Cardiac muscle cell (in vitro differentiated cells and primary cell): ENCODE measurements around the gene HMGN1. TPM values are rescaled to one million over a fixed set of nuclear protein-coding genes. Genes with fewer than 3 reads are reported as not detected.

Experiments used
- DNase-seq, 2 donors: peaks; one replicate each; pipeline versions ENCODE4 v3.0.0 to v3.0.0-alpha.2; 2010 to 2017; ENCODE audit warnings: low read depth in 1 of 2, low spot score in 1 of 2
- H3K27ac ChIP-seq: fragments of 200-600 bp; sonication (generic); 2 replicates; pipeline ENCODE4 v1.5.1; 2016
- H3K27me3 ChIP-seq: fragments of 200-600 bp; sonication (generic); 2 replicates; pipeline ENCODE4 v1.6.0; 2016; ENCODE audit warnings: control low read depth
- H3K36me3 ChIP-seq: fragments of 200-600 bp; sonication (generic); 2 replicates; pipeline ENCODE4 v1.5.1; 2016; ENCODE audit warnings: control low read depth
- H3K4me1 ChIP-seq: fragments of 200-600 bp; sonication (generic); 2 replicates; pipeline ENCODE4 v1.8.1; 2017; ENCODE audit warnings: low read depth, mild to moderate bottlenecking, mixed run types
- H3K4me3 ChIP-seq: fragments of 200-600 bp; sonication (generic); 2 replicates; pipeline ENCODE4 v1.5.1; 2016; ENCODE audit warnings: mild to moderate bottlenecking
- H3K9me3 ChIP-seq: fragments of 200-600 bp; sonication (generic); 2 replicates; pipeline ENCODE4 v1.5.1; 2017; ENCODE audit warnings: low read depth, mild to moderate bottlenecking, control low read depth
- polyA plus RNA-seq: library from polyadenylated mRNA; unstranded; fragments of >200 nt; fragmentation: Nextera tagmentation; extraction: Ambion mirVana; gene quantifications from 2 replicates; pipeline ENCODE4 v1.2.1, GENCODE V29; 2016
- total RNA-seq: library from RNA; depleted of rRNA; stranded (reverse); fragments of >200 nt; gene quantifications from 2 replicates; pipeline ENCODE4 v1.2.3, GENCODE V29; 2016
- TF ChIP-seq, protein P1 (sequence below): IDR thresholded peaks from 2 replicates; pipeline ENCODE4 v1.5.1; 2012; ENCODE audit warnings: low read depth, mild to moderate bottlenecking, low read length

Gene HMGN1
- total and polyA plus RNA-seq, 2 experiments from 2014 or later, result 375 to 559 TPM

GRCh38 chr21:39314143-39315027, 34.5 kb downstream of the HMGN1 start:
- DNase-seq, result peak; percentile 73 to 74
- H3K9me3 ChIP-seq, result no peaks in the 10 kb centered on the region
- H3K27me3 ChIP-seq, result no peaks in the 10 kb centered on the region
- peaks cover 14% of the 10 kb centered on the region for H3K36me3 ChIP-seq
- H3K27ac ChIP-seq, result peak overlapping the region; percentile 97
- TF ChIP-seq, protein P1, sequence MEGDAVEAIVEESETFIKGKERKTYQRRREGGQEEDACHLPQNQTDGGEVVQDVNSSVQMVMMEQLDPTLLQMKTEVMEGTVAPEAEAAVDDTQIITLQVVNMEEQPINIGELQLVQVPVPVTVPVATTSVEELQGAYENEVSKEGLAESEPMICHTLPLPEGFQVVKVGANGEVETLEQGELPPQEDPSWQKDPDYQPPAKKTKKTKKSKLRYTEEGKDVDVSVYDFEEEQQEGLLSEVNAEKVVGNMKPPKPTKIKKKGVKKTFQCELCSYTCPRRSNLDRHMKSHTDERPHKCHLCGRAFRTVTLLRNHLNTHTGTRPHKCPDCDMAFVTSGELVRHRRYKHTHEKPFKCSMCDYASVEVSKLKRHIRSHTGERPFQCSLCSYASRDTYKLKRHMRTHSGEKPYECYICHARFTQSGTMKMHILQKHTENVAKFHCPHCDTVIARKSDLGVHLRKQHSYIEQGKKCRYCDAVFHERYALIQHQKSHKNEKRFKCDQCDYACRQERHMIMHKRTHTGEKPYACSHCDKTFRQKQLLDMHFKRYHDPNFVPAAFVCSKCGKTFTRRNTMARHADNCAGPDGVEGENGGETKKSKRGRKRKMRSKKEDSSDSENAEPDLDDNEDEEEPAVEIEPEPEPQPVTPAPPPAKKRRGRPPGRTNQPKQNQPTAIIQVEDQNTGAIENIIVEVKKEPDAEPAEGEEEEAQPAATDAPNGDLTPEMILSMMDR, result no peak
- peaks cover 23% of the 10 kb centered on the region for H3K4me1 ChIP-seq
- H3K4me3 ChIP-seq, result peak overlapping the region; percentile 100

- TF ChIP-seq, protein P1, result peak; percentile 11
- H3K27me3 ChIP-seq, result no peaks in the 10 kb centered on the region
- peaks cover 14% of the 10 kb centered on the region for H3K36me3 ChIP-seq
Observed at GRCh38 chr21:39313571-39314142, 35.2 kb downstream of the HMGN1 start, which contains the start of gene BRWD1. Gene BRWD1 (minus strand): TSS chr21:39313632. CDS start chr21:39313491, 141 bp downstream.

DNA sequence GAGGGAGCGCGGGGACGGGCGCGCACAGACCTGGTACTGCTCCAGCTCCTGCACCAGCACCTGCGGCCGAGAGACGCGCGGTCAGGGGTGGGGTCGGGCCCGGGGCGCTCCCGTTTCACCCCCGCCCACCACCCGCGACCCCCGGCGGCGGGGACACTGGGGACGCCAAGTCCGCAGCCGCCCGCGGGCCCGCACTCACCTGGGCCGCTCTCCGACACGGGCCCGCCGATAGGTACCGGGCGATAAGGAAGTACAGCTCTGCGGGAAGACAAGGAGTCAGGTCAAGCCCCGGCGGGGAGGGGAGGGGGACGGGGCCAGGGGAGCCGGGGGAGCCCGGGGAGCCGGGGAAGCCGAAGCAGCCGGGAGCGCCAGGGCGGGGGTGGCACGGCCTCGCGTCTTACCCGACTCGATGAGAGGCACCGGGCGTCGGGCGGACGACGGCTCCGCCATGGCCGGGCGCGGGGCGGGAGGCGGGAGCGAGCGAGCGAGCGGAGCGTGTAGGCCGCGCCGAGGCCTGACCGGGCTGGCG, 35.8 kb downstream of the HMGN1 start:
- TF ChIP-seq, protein P1, result no peak
- Histone ChIP-seq H3K27ac (peak overlapping the region; percentile 97), H3K4me1 (peaks cover 11% of the 10 kb centered on the region), H3K36me3 (peaks cover 14% of the 10 kb centered on the region), H3K4me3 (peak overlapping the region; percentile 100), H3K9me3 (no peaks in the 10 kb centered on the region), H3K27me3 (no peaks in the 10 kb centered on the region)
- peak in 1 of 2 donors; percentile 36 for DNase-seq

More at GRCh38 chr21:39313571-39314142, 35.2 kb downstream of the HMGN1 start, which contains the start of gene BRWD1:
- Histone ChIP-seq H3K4me1 (peaks cover 16% of the 10 kb centered on the region), H3K4me3 (peak within 1 kb of the TSS; percentile 100), H3K9me3 (no peaks in the 10 kb centered on the region), H3K27ac (peak within 1 kb of the TSS; percentile 97)
- peak; percentile 92 to 94 for DNase-seq

DNA sequence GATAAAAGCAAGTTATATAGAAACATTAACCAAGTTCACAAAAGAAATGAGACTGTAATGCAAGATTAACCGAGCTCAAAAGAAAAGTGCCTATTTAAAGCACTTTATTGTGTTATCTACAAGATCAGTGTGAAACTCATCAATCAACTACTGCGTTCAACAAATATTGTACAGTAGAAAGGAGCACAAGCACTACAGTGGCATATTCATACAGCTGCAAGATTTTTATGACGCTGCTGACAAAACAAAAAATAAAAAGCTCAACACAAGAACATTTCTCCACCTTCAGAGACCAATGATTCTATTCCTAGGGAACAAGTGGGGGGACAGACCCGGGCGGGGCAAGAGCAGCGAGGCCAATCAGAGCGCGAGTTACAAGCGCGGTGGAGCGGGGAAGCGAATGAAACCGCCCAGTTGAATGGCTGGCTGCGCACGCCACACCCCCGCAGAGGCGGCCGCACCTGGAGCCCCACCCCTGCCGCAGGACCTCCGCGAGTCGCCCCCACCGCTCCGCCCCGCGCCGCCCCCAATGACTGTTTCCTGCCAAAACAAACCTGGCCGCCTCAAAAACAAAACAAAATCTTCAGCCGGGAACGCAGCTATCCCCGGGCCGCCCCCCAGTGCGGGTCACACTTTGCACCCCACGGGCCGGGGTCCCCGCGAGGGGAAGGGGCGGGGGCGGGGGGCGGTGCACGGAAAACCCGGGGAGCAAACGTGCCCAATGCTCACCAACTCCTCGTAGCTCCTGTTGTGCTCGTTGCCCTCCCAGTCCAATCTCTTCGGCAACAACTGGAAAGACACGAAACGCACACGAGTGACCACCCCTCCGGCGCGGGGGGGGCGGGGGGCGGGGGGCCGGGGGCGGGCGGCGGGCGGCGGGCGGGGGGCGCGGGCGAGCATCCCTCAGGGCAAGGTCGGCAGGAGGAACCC, 36.5 kb downstream of the HMGN1 start:
- TF ChIP-seq, protein P1, result no peak
- H3K27ac ChIP-seq, result peak overlapping the region; percentile 97
- H3K4me3 ChIP-seq, result peak overlapping the region; percentile 100
- DNase-seq, result peak; percentile 92
- H3K4me1 ChIP-seq, result peaks cover 11% of the 10 kb centered on the region
- H3K9me3 ChIP-seq, result no peaks in the 10 kb centered on the region
- peaks cover 18% of the 10 kb centered on the region for H3K36me3 ChIP-seq
- no peaks in the 10 kb centered on the region for H3K27me3 ChIP-seq

DNA sequence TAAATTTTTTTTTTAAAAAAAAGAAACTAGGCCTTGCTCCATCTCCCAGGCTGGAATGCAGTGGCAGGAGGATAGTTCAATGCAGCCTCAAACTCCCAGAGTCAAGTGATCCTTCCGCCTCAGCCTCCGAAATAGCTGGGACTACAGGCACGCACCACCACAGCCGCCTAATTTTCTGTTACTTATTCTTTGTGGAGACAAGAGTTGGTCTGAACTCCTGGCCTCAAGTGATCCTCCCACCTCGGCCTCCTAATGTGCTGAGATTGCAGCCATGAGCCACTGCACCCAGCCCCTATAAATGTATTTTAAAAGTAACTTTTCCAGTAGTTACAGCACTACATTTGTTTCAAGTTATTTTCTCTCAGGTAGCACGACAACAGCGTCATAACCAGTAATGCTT, 37.7 kb downstream of the HMGN1 start:
- Histone ChIP-seq H3K36me3 (peaks cover 23% of the 10 kb centered on the region), H3K4me3 (no peak overlapping the region), H3K9me3 (no peaks in the 10 kb centered on the region), H3K27ac (no peak overlapping the region), H3K27me3 (no peaks in the 10 kb centered on the region), H3K4me1 (peaks cover 11% of the 10 kb centered on the region)
- TF ChIP-seq, protein P1, result no peak
- no peak for DNase-seq
